RWPE1 (cell line): ENCODE measurements around the gene C5orf24.

Experiments used
- CTCF ChIA-PET: fragments of 350-600 bp; sonication (Branson Sonifier 250); formaldehyde crosslinking; extraction: SDS; loops from one replicate; lab custom pipeline; 2021; lab: Yijun Ruan, JAX
- POLR2A ChIA-PET: fragments of 400-600 bp; formaldehyde crosslinking; extraction: SDS; loops from one replicate; lab custom pipeline; 2020; ENCODE audit warnings: antibody characterized with exemption; ENCODE audit not compliant: low non-redundant PET; lab: Yijun Ruan, JAX
- DNase-seq: peaks from one replicate; pipeline ENCODE4 v3.0.0; 2012; ENCODE audit warnings: low spot score
- H3K27ac ChIP-seq: fragments of 450-650 bp; 2 replicates; pipeline ENCODE4 v1.5.1; 2017
- TF ChIP-seq, protein P1 (sequence below): fragments of 450-650 bp; conservative IDR thresholded peaks from 2 replicates; pipeline ENCODE4 v1.5.1; 2017; ENCODE audit warnings: low read depth, mild to moderate bottlenecking

The C5orf24 gene

DNA sequence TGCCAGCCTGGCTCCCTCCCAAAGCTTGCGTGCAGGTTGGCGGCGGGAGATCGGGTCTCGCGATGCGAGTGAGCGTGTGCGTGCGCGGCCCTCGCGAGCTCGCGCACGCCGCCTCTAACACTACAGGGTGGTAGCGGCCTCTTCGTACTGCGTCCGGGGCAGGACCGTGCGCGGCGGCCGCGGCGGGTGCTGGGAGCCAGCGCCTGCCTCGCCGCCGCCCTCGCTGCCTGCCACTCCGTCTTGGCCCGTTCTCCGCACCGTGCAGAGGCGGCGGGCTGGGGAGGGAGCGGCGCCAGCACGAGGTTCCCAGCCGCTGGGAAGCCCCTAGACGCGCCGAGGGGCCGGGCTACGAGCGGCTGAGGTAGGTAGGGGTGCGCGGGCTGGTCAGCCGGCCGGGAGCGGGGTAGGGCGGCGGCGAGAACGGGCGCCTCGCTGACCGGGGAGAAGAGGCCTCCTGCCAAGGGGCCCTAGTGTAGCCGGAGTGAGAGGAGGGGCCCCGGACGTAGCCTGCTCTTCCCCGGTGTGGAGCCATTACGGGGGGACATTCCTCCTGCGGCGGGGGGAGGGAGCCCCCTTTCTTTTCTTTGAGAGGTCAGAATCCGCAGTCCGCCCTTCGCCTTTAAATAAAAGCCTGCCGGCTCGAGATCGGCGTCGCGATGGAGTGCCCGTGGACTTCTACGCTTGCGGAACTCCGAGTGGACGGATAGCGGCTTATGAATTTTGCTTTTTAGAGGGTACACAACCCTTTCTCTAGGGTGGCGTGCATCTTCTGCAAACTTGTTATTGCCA is at the start of gene C5orf24:
Gene C5orf24 (plus strand): TSS at position 117 of the 789 bp plus-strand sequence. CDS start 8,933 bp downstream, outside the sequence.
- DNase-seq = peak; percentile 96
- POLR2A ChIA-PET = interaction anchor here (0.6 to 1.3 kb wide), 4 partner anchors 14 to 60 kb away, joined by 3 to 8 read pairs (median 6); partner anchors contain the start of genes PCBD2 and TXNDC15
- peak within 1 kb of the TSS; percentile 93 for H3K27ac ChIP-seq

DNA sequence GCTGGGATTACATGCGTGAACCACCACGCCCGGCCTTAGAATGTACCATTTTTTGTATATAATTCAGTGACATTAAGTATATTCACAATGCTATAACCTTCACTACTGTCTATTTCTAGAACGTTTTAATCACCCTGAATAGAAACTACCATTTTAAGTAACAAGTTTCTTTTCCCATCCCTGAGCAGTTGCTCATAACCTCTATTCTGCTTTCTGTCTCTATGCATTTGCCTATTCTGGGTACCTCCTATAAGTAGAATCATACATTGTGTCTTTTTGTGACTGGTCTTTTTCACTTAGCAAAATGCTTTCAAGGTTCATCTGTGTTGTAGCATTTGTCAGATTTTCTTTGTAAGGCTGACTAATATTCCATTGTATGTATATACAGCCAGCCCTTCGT is 47.3 kb upstream of the C5orf24 start:
- CTCF ChIA-PET = interaction anchor here (0.5 to 0.6 kb wide), 2 partner anchors 28 to 451 kb away, joined by 3 read pairs; no protein-coding TSS in a partner anchor
- no peak for DNase-seq
- TF ChIP-seq, protein P1, sequence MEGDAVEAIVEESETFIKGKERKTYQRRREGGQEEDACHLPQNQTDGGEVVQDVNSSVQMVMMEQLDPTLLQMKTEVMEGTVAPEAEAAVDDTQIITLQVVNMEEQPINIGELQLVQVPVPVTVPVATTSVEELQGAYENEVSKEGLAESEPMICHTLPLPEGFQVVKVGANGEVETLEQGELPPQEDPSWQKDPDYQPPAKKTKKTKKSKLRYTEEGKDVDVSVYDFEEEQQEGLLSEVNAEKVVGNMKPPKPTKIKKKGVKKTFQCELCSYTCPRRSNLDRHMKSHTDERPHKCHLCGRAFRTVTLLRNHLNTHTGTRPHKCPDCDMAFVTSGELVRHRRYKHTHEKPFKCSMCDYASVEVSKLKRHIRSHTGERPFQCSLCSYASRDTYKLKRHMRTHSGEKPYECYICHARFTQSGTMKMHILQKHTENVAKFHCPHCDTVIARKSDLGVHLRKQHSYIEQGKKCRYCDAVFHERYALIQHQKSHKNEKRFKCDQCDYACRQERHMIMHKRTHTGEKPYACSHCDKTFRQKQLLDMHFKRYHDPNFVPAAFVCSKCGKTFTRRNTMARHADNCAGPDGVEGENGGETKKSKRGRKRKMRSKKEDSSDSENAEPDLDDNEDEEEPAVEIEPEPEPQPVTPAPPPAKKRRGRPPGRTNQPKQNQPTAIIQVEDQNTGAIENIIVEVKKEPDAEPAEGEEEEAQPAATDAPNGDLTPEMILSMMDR = no peak
- POLR2A ChIA-PET = no interaction called here
- no peak overlapping the region for H3K27ac ChIP-seq

More for the DNA sequence above, at the start of gene C5orf24:
- TF ChIP-seq, protein P1 = no peak
- CTCF ChIA-PET = interaction anchor here (0.6 kb wide), 3 partner anchors 15 to 1261 kb away, joined by 3 read pairs; no protein-coding TSS in a partner anchor

DNA sequence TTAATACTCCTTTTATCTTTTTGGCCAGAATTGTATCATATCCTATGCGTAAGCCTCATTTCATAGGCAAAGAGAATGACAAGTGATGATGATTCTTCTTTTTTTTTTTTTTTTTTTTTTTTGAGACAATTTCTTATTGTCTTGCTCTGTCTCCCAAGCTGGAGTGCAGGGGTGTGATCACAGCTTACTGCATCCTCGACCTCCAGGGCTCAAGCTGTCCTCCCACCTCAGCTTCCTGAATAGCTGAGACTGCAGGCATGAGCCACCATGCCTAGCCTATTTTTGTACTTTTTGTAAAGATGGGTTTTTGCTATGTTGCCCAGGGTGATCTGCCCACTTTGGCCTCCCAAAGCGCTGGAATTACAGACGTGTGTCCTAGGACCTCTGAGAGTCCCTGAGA is 41.9 kb upstream of the C5orf24 start:
- ChIA-PET CTCF (no interaction called here), POLR2A (no interaction called here)
- TF ChIP-seq, protein P1 = no peak
- no peak overlapping the region for H3K27ac ChIP-seq
- DNase-seq = no peak

DNA sequence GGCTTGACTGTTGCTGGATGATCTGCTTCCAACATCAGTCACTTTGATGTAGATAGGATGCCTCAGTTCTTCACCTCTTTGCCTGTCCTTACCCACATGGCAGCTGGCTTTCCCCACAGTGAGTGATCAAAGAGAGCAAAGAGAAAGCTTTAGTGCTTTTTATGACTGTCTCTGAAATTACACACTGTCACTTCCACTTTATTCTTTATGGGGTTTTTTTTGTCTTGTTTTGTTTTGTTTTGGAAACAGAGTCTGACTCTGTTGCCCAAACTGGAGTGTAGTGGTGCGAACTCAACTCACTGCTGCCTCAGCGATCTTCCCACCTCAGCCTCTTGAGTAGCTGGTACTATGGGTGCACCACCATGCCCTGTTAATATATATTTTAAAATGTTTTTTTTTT is 32.4 kb upstream of the C5orf24 start:
- TF ChIP-seq, protein P1 = no peak
- no peak overlapping the region for H3K27ac ChIP-seq
- CTCF ChIA-PET = interaction anchor here (0.6 kb wide), 1 partner anchor 1016 kb away, joined by 3 read pairs; no protein-coding TSS in a partner anchor
- no peak for DNase-seq
- POLR2A ChIA-PET = no interaction called here

DNA sequence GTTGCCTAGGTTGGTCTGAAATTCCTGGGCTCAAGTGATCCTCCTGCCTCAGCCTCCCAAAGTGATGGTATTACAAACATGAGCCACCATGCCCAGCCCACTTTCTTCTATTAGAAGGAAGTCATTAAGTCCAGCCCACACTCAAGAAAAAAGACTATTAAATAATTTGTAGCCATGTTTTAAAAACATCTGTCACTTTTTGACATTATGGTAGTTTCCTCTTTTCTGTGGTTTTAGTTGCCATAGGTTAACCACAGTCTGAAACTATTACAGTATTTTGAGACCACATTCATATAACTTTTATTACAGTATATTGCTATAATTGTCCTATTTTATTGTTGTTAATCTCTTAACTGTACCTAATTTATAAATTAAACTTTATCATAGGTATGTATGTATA is 31.9 kb upstream of the C5orf24 start:
- DNase-seq = no peak
- H3K27ac ChIP-seq = no peak overlapping the region
- ChIA-PET POLR2A (no interaction called here), CTCF (interaction anchor here (0.6 to 0.9 kb wide), 2 partner anchors 9 to 1016 kb away, joined by 3 to 4 read pairs; no protein-coding TSS in a partner anchor)
- TF ChIP-seq, protein P1 = no peak

DNA sequence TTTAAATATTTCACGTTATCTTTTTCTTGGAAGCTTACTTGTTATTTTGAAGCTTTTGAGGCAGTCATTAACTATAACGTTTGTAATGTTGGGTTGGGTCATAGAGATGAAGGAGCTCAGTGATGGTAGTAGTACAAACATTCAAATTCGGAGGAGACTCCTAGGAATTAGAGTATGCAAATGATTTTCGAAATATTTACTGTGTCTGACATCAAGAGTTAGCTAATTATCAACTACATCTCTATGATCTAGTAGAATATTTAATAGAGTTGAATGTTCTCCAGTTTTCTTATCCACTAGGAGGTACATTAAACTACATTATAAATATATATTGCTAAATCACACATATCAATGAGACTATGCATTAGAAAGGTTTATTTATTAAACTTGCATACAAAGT is 28.8 kb upstream of the C5orf24 start:
- POLR2A ChIA-PET = no interaction called here
- TF ChIP-seq, protein P1 = no peak

More for the DNA sequence above, 28.8 kb upstream of the C5orf24 start:
- no peak overlapping the region for H3K27ac ChIP-seq
- CTCF ChIA-PET = interaction anchor here (0.7 kb wide), 1 partner anchor 229 kb away, joined by 4 read pairs; no protein-coding TSS in a partner anchor
- DNase-seq = no peak
